Glomerular visceral epithelial cell (primary cell): ENCODE measurements around the gene RANBP2.
A peak's percentile ranks its signal among the peaks of the same experiment; 100 is the strongest.

Experiments
- DNase-seq: peaks from one replicate; pipeline ENCODE4 v3.0.0-alpha.2; 2016; ENCODE audit errors: extremely low spot score

RANBP2 gene

DNA sequence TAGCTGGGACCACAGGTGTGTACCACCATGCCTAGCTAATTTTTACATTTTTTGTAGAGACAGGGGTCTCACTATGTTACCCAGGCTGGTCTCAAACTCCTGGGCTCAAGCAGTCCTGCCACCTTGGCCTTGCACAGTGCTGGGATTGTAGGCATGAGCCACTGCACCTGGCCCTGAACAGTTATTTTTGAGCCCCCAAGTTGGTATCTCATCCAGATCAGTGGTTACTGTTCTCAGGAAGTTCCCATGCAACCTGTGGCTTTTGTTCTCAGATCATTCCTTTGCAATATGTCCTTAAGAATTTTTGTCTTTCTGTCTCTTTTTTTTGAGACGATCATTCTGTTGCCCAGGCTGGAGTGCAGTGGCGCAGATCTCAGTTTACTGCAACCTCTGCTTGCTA lies 59.6 kb downstream of the RANBP2 start:
- no peak for DNase-seq

DNA sequence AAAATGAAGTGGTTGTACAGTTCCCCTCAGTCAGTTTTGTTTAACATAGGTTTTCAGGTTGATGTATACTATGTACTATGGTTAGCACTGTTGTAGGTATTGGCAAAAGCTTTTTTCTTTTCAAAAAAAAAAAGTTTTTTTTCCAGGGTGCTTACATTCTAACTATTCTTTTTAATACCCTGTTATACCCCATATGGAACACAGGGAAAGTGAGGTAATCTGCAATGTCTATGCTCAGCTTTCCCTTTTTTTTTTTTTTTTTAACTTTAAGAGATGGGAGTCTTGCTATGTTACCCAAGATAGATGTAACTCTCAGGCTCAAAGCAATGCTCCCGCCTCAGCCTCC lies 66.7 kb downstream of the RANBP2 start:
- DNase-seq = no peak

DNA sequence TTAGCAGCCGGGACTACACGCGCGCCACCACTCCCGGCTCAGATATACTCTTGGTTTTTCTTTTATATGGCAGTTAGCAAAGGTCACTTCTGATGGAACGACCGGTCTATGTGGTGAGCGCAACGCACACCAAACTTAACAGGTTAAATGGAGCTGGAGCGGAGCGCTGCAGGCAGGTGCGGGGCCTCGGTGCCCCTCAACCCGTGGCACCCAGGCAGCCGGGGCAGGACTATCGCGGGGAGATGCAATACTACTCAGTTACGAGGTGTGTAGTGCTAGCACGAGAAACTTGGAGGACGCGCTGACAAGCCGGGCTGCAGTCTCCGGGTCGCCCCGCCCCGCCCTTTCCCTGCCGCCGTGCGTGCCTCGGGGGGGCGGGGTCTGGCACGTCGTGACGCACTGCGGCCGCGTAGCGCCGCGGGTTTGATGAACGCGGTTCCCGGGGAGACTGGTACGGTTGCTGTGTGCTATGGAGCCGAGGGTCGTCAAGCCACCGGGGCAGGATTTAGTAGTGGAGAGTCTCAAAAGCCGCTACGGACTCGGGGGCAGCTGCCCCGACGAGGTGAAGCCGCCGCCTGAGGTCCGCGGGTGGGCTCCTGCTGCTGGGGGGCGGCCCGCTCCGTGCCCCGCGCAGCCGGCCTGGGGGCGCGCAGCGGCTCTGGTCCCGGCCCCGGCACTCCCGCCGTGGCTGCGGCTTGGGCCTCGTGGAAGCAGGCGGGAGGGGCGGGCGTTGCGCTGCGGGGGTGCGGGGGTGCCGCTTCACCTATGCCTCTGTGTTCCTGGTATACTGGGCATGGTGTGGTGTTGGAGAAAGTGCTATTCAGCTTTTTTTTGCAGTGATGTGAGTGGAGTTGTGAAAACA lies 67.3 kb downstream of the RANBP2 start, which contains the start of gene CCDC138:
Gene CCDC138, plus strand, starts transcription at position 418 of the 862 bp plus-strand sequence. Its CDS starts 52 bp downstream, at position 470.
- peak; percentile 93 for DNase-seq

DNA sequence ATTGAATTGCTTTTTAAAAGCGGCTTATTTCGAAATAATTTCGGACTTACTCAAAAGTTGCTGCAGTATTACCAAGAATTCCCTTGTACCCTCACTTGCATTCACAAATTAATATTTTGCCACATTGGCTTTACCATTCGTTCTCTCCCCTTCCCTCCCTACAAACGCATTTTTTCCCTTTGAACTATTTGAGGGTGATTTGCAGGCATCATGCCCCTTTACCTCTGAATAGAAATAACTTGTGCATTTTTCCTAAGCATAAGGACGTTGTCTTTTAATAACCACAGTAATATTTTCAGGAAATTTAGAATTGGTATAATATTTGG lies 67.9 kb downstream of the RANBP2 start:
- no peak for DNase-seq

DNA sequence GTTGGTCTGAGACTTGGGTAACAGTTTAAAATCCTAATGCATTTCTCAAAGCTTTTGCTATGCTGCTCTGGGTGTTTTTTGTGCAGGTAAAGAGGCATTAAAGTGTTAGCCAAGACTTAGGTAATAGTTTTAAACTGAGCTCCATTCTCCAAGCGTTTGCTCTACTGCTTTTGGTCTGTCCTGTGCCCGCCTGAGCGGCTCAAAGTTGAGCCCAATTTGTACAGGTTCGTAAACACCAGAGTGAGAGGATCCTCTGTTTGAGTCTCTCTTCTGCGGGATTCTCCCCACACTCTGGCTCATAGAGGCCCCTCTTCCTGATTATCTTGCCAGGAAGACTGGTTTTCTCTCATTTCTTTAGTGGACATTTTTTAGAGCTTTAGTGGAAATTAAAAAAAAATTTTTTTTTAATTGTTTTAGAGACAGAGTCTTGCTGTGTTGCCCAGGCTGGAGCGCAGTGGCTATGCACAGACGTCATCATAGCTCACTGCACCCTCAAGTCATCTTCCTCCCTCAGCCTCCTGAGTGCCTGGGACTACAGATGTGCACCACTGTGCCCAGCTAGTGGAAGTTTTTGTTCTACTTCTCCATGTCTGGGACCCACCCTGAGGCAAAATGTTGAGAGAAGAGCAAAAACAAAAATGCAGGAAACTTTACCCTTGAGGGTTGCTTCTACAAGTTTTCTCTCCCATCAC lies 83.9 kb downstream of the RANBP2 start:
- no peak for DNase-seq

DNA sequence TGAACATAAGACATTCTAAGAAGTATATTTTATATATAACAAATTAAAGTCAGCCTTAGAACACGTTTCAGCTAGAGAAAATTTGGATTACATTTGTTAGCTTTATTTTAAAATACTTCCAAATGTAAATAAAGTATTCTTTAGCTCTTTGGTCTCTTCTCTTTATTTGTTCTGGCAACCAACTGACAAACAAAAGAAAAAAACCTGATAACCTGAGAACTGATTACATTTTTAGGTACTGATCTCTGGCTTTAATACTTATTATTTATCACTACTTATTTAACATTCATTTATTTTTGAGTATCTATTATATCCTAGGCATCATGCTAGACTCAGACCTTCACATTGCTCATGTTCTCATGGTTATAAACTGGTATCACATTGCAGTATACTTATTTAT lies 85.8 kb downstream of the RANBP2 start:
- DNase-seq = no peak

DNA sequence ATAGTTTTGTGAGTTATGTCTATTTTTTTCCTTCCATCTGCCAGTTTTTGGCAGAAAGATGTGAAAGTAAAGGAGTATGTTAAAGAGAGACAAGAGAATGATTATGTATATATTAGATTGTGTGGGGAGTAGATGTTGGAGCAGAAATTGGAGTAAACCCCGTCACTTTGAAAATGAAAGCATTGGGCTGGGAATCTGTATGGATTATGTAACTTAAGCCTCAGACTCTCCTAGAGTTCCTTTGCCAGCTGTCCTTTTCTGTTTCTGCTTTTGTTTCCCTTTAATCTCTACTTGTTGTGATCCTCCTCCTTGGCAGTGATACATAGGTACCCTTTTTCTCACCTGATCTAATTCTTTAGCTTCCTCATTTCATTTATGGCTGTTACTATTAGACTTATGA lies 86.5 kb downstream of the RANBP2 start:
- DNase-seq = no peak

DNA sequence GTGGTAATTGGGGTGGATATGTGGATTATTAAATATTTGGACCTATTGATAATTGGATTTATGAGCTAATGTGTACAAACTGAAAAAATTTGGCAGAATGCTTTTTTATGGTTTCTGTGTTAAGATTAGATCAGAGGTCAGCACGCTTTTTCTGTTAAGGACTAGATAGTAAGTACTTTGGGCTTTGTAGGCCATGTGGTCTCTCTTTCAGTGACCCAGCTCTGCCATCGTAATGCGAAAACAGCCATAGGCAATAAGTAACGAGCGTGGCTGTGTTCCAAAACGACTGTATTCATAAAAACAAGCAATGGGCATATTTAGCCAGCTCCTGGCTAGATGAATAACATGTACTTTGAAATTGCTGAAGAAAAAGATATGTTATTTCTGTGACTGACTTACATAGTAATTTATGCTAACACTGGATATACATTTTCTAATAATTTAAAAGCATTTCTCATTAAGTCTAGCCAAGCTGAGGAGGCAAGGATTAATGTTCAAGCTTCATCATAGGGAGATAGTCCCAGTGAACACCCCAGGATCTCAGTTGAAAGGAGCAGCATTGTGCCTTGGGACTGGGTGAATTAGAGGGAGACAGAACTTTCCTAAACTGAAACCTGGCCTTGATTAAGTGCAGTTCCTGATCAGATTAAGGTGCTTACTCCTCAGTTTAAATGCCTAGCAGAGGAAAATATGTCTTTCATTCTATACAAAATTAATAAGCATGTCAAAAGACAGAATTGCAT lies 87.3 kb downstream of the RANBP2 start:
- DNase-seq = no peak

DNA sequence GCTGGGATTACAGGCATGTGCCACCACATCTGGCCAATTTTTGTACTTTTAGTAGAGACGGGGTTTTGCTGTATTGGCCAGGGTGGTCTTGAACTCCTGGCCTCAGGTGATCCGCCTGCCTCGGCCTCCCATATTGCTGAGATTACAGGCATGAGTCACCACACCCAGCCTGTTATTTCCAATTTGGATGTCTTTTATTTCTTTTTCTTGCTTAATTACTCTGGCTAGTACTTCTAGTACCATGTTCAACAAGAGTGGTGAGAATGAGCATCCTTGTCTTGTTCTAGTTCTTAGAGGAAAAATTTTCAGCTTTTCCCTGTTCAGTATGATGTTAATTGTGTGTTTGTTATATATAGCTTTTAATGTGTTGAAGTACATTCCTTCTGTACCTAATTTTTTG lies 90.7 kb downstream of the RANBP2 start:
- no peak for DNase-seq

DNA sequence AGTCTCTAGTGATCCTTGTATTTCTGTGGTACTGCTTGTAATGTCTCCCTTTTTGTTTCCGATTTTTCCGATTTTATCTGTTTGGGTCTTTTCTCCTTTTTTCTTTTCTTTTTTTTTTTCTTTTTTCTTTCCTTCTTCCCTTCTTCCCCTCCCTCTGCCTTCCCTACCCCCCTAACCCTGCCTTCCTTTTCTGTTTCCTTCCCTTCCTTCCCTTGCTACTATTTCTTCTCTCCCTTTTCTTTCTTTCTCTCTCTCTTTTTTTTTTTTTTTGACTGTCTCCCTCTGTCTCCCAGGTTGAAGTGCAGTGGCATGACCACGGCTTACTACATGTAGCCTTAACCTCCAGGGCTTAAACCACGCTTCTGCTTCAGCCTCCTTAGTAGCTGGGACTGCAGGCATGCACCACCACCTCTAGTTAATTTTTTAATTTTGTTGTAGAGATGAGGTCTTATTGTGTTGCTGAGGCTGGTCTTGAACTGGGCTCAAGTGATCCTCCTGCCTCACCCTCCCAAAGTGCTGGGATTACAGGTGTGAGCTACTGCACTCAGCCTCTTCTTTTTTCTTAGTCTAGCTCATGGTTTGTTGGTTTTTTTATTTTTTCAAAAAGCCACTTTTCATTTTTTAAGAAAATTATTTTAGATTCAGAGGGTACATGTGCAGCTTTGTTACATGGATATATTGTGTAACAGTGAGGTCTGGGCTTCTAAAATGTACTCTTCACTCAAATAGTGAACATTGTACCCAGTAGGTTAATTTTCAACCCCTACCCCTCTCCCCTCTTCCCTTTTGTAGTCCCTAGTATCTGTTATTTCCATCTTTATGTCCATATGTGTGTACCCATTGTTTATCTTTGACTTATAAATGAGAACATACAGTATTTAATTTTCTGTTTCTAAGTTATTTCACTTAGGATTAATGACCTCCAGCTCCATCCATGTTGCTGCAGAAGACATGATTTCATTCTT lies 92.0 kb downstream of the RANBP2 start:
- DNase-seq = no peak

DNA sequence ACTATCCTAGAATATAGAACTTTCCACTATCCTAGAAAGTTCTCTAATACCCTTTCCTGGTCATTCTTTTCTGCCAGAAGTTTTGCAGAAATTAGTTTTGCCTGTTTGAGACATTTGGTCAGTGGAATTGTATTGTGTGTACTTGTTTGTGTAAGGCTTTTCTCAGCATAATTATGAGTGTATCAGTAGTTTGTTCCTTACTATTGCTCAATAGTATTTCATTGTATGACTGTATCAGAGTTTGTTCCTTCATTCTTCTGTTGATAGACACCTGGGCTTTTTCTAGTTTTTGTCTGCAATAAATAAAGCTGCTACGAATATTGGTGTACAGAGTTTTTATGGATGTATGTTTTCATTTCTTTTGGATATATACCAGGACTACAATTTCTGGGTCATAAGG lies 94.5 kb downstream of the RANBP2 start:
- no peak for DNase-seq

DNA sequence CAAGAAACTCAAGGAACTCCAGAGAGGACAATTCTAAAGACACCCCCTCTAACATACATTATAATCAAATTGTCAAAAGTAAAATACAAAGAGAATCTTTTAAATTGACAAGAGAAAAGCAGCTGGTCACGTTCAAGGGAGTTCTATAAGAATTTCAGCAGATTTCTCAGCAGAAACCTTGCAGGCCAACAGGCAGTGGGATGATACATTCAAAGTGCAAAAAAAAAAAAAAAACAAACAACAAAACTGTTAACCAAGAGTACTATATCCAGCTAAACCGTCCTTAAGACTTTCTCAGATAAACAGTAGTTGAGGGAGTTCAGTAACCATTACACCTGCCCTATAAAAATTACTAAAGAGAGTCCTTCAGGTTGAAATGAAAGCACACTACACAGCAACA lies 101.2 kb downstream of the RANBP2 start:
- no peak for DNase-seq

DNA sequence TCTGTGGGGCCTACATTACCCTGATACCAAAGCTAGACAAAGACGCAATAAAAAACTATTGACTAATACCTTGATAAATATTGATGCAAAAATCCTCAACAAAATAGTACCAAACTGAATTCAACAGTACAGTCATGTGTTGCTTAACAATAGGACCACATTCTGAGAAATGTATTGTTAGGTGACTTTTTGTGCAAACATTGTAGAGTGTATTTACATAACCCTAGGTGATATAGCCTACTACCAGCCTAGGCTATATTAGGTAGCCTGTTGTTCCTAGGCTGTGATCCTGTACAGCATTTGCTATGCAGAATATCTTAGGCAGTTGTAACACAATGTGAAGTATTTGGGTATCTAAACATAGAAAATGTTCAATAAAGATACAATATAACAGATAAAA lies 104.0 kb downstream of the RANBP2 start:
- DNase-seq = no peak

DNA sequence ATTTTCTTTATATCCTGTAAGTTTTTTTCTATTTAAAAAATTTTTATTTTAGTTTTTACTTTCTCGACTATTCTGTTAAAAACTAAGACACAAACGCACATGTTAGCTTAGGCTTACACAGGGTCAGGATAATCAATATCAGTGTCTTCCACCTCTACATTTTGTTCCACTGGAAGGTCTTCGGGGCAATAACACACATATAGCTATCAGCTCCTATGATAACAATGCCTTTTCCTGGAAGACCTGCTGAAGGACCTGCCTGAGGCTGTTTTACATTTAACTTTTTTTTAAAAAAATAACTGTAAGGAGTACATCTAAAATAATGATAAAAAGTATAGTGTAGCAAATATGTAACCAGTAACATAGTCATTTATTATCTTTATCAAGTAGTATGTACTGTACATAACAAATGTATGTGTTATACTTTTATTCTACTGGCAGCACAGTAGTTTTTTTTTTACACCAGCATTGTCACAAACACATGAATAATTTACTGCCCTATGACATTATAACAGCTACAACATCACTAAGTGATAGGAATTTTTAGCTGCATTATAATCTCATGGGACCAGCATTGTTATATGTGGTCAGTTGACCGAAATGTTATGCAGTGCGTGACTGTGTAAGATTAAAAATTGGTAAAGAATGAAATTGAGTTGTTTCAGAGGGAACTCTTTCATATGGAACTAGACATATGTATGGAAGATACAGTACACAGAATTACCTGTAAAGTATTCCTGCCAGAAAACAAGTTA lies 105.2 kb downstream of the RANBP2 start:
- no peak for DNase-seq

DNA sequence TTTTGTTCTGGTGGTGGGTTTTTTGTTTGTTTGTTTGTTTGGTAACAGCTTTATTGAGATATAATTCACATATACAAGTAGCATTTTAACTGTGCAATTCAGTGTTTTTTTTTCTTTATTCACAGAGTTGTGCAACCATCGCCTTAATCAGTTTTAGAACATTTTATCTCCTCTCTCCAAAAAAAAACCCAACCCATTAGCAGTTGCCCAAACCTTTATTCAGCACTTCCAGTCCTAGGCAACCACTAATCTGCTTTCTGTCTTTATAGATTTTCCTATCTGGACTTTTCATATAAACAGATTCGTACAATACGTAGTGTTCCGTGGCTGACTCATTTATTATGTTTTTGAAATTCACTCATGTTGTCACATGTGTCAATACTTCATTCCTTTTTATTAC lies 106.0 kb downstream of the RANBP2 start:
- no peak for DNase-seq

DNA sequence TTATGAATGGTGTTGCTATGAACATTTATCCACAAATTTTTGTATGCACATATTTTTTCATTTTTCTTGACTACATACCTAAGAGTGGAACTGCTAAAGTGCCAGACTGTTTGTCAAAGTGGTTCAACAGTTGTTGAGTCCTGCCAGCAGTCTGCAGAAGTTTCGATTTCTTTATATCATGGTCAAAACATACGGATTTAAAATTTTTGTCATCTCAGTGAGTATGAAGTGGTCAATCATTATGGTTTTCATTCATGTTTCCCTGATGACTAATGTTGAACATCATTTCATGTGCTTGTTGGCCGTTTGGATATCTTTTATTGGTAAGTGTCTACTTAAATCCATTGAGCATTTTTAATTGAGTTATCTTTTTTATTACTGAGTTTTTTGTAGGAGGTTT lies 106.5 kb downstream of the RANBP2 start:
- no peak for DNase-seq

DNA sequence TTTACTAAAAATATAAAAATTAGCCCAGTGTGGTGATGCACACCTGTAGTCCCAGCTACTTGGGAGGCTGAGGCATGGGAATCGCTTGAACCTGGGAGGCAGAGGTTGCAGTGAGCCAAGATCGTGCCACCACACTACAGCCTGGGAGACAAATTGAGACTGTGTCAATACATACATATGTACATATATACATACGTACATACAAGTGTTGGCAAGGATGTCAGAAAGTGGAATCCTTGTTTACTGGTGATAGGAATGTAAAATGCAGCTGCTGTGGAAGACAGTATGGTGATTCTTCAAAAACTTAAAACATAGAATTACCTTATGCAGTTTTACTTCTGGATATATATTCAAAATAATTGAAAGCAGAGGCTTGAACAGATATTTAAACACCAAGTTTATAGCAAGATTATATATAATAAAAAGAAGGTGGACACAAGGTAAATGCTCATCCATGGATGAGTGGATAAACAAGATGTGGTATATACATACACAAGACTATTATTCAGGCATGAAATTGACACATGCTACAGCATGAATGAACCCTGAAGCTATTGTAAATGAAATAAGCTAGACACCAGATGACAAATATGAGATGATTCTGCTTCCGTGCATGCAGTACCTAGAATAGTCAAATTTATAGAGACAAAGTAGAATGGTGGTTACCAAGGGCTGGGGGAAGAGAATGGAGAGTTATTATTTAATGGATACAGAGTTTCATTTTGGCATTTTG lies 110.5 kb downstream of the RANBP2 start:
- no peak for DNase-seq

DNA sequence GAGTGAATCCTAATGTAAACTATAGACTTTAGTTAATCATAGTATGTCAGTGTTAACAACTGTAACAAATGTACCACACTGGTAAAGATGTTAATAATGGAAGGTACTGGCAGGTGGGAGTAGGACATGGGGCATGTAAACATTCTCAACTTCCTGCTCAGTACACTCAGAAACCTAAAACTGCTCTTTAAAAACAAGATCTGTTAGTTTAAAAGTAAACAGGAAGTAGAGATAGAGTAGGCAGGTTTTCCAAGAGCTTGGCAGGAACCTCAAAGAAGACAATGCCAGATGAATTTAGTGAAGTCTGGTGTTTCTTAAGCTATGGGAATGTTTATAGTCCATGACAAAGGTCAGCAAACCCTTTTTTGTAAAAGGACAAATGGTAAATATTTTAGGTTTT lies 113.9 kb downstream of the RANBP2 start:
- no peak for DNase-seq

DNA sequence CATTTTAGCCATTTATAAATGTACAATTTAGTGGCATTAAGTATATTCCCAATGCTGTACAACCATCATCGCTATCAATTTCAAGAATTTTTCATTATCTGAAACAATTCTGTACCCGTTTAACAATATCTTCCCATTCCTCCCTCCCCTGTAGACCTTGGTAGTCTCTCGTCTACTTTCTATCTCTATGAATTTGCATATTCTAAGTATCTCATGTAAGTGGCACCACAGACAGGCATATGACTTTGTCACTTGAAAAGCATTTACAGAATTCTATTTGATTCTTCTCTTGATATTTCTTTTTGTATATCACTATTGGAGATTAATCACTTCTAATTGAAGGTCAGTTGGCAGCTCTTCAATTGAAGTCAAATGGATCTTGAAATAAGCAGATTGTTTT lies 115.3 kb downstream of the RANBP2 start:
- no peak for DNase-seq

DNA sequence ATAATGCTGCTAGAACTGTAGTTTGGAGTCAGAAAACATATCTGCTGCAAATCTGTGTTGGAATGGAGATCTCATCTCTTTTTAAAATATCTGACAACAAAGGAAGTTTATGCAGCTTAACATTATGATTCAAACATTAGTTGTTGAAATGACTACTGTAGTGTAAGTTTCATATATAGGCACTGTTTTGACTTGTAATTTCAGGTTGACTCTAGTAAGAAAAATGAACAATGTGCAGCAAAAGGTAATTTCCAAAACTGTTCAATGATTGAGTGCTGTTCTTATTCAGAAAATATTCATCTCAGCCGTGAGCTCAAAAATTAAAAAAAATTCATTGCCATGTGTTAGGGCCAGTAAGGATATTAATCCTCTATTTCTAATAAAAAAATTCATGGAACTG lies 115.8 kb downstream of the RANBP2 start:
- no peak for DNase-seq
